K562 (cell line): ENCODE results near the gene ZP1. TPM values are rescaled to one million over a fixed set of nuclear protein-coding genes. Genes with fewer than 3 reads are reported as not detected.
A peak's percentile ranks its signal among the peaks of the same experiment; 100 is the strongest.

Experiments
- BDP1 ChIP-seq: IDR thresholded peaks from 3 replicates; pipeline ENCODE4 v1.6.1; 2011; ENCODE audit not compliant: insufficient read length, insufficient read depth
- BRF2 ChIP-seq: IDR thresholded peaks from 3 replicates; pipeline ENCODE4 v1.6.1; 2011; ENCODE audit warnings: borderline replicate concordance, mild to moderate bottlenecking; ENCODE audit not compliant: insufficient read length, insufficient read depth
- CHCHD3 ChIP-seq: fragments of 250-450 bp; sonication (Bioruptor Pico); IDR thresholded peaks from 2 replicates; pipeline ENCODE4 v2.1.2; 2022; ENCODE audit warnings: mild to moderate bottlenecking
- FIP1L1 ChIP-seq: fragments of 200-400 bp; formaldehyde crosslinking; IDR thresholded peaks from 2 replicates; pipeline ENCODE4 v1.6.1; 2018; ENCODE audit warnings: mild to moderate bottlenecking, low read depth, low read length; ENCODE audit not compliant: poor library complexity, severe bottlenecking
- GABPB1 ChIP-seq: sonication (generic); formaldehyde crosslinking; IDR thresholded peaks from 2 replicates; pipeline ENCODE4 v1.8.0; 2022; ENCODE audit warnings: mild to moderate bottlenecking, missing genetic modification reagents
- GTF2B ChIP-seq: IDR thresholded peaks from 2 replicates; pipeline ENCODE4 v1.6.1; 2011; ENCODE audit not compliant: insufficient read length; ENCODE audit errors: extremely low read depth
- KDM1A ChIP-seq, 2 experiments: fragments of 450-650 bp; IDR thresholded peaks; 2 replicates each; pipeline ENCODE4 v1.6.1; 2016; ENCODE audit warnings: mild to moderate bottlenecking in 2 of 2
- MYC ChIP-seq, 2 experiments: fragments of 250-450 bp in 1 of 2; sonication (Bioruptor Pico) in 1 of 2; IDR thresholded peaks; 2 replicates each; pipeline versions ENCODE4 v1.5.1 to v1.6.1; 2012 to 2021; ENCODE audit warnings: low read depth in 2 of 2, borderline replicate concordance in 1 of 2, improper control_type of control experiment in 1 of 2, low read length in 1 of 2, mild to moderate bottlenecking in 1 of 2, moderate library complexity in 1 of 2
- PHF8 ChIP-seq: fragments of 200-600 bp; sonication (generic); IDR thresholded peaks from 2 replicates; pipeline ENCODE4 v1.6.1; 2012; ENCODE audit warnings: mixed run types, mild to moderate bottlenecking, inconsistent platforms, low read length, moderate library complexity, borderline replicate concordance
- RFX1 ChIP-seq: fragments of 450-650 bp; IDR thresholded peaks from 2 replicates; pipeline ENCODE4 v1.6.1; 2016; ENCODE audit warnings: mild to moderate bottlenecking, moderate library complexity
- TAF7 ChIP-seq: fragments of 450-650 bp; IDR thresholded peaks from 2 replicates; pipeline ENCODE4 v1.6.1; 2016; ENCODE audit warnings: missing genetic modification characterization, missing compliant biosample characterization
- USF2 ChIP-seq: sonication (generic); formaldehyde crosslinking; IDR thresholded peaks from 2 replicates; pipeline ENCODE4 v1.5.0; 2020; ENCODE audit warnings: missing genetic modification reagents
- ZFP91 ChIP-seq: sonication (generic); formaldehyde crosslinking; IDR thresholded peaks from 2 replicates; pipeline ENCODE4 v1.8.0; 2022; ENCODE audit warnings: mild to moderate bottlenecking, missing genetic modification reagents
- ZNF143 ChIP-seq: sonication (generic); formaldehyde crosslinking; IDR thresholded peaks from 2 replicates; pipeline ENCODE4 v1.9.0; 2022; ENCODE audit warnings: mild to moderate bottlenecking, missing genetic modification reagents
- ZNF23 ChIP-seq: fragments of 250-450 bp; sonication (Bioruptor Pico); IDR thresholded peaks from 2 replicates; pipeline ENCODE4 v1.4.0; 2020; ENCODE audit warnings: mild to moderate bottlenecking
- ZNF263 ChIP-seq: sonication (generic); formaldehyde crosslinking; IDR thresholded peaks from 2 replicates; pipeline ENCODE4 v1.8.0; 2022; ENCODE audit warnings: mild to moderate bottlenecking, missing genetic modification reagents, borderline replicate concordance
- ZNF436 ChIP-seq: fragments of 250-450, 450-650 bp; sonication (Bioruptor Pico); formaldehyde crosslinking; IDR thresholded peaks from 2 replicates; pipeline ENCODE4 v1.7.0; 2020; ENCODE audit warnings: mild to moderate bottlenecking
- ZNF707 ChIP-seq: fragments of 250-450 bp; sonication (Bioruptor Pico); conservative IDR thresholded peaks from 2 replicates; pipeline ENCODE4 v1.8.0; 2022; ENCODE audit warnings: inconsistent platforms, mild to moderate bottlenecking, moderate library complexity
- polyA plus RNA-seq, 8 experiments: library from polyadenylated mRNA; depleted of rRNA in 4 of 8; stranded (reverse) in 5 of 8; unstranded in 3 of 8; fragments of >200 nt; fragmentation: Nextera tagmentation in 2 of 8; fragmentation: Illumina TruSeq in 1 of 8; extraction: Ambion mirVana in 2 of 8; extraction: Trizol in 1 of 8; gene quantifications; 2 replicates each; pipeline versions ENCODE4 v1.2.1 to v1.2.3, GENCODE V29; 2011 to 2014; ENCODE audit warnings: inconsistent platforms in 1 of 8, missing spikeins in 1 of 8
- total RNA-seq, 7 experiments: library from RNA; depleted of rRNA in 6 of 7; stranded (reverse); fragments of >200 nt in 6 of 7; fragmentation: Illumina TruSeq in 2 of 7; extraction: Trizol in 2 of 7; gene quantifications; 2 replicates each; pipeline versions ENCODE4 v1.2.1 to v1.2.3, GENCODE V29; 2011 to 2021; ENCODE audit warnings: low replicate concordance in 1 of 7

The ZP1 gene
- total and polyA plus RNA-seq, 9 of the 15 experiments (the other 6 are each of a cell fraction or from before 2014, with no cell fraction given): 0.11 to 0.15 TPM; not detected in 7

- TF ChIP-seq USF2 (CRISPR knock-in tag) (peak; percentile 58), CHCHD3 (CRISPR knock-in tag) (no peak), TAF7 (tag) (no peak), BDP1 (no peak), MYC (IDR thresholded peaks at IDR 0.05; ENCODE audit: low read depth, low read length) (peak; percentile 96), MYC (CRISPR knock-in tag; IDR thresholded peaks at IDR 0.05; ENCODE audit: borderline replicate concordance, low read depth) (peak; percentile 40; the same call in 1 of the 2 replicates), RFX1 (no peak), ZNF436 (CRISPR knock-in tag) (no peak), GTF2B (no peak), FIP1L1 (peak; percentile 82), BRF2 (no peak), GABPB1 (peak; percentile 95), ZNF23 (no peak), ZNF707 (no peak), PHF8 (peak; percentile 91), ZFP91 (CRISPR knock-in tag) (no peak; the same call in 1 of the 2 replicates), ZNF143 (peak; percentile 88), ZNF263 (CRISPR knock-in tag) (no peak), KDM1A (IDR thresholded peaks at IDR 0.05) (no peak)
These were observed 39.0 kb downstream of the ZP1 start, which contains the start of gene PRPF19 (continued) for GRCh38 chr11:60906132-60906972.
